ENCODE measurements around the gene KANTR.
"Not testable (repeated sequence)": the region's sequence is repeated elsewhere in the genome, so short reads cannot be mapped to it uniquely, and the experiment has no call there.

Gene KANTR

GRCh38 chrX:53133400-53133799, 39.5 kb downstream of the KANTR start:
- peak; percentile 40 for DNase-seq

GRCh38 chrX:53135581-53135980, 41.6 kb downstream of the KANTR start:
- DNase-seq, result no peak

GRCh38 chrX:53153581-53153980, 59.6 kb downstream of the KANTR start:
- DNase-seq, result no peak

GRCh38 chrX:53155512-53156206, 61.7 kb downstream of the KANTR start:
- no peak for DNase-seq

GRCh38 chrX:53156207-53156596, 62.3 kb downstream of the KANTR start:
- no peak for DNase-seq

GRCh38 chrX:53159184-53159583, 65.2 kb downstream of the KANTR start:
- DNase-seq, result no peak

- no peak for DNase-seq
These were observed 66.5 kb downstream of the KANTR start for GRCh38 chrX:53160297-53160983.

GRCh38 chrX:53163436-53163835, 69.5 kb downstream of the KANTR start:
- no peak for DNase-seq

- DNase-seq, result not testable (repeated sequence)
These were observed 70.6 kb downstream of the KANTR start for GRCh38 chrX:53164566-53164965.

GRCh38 chrX:53166103-53166502, 72.2 kb downstream of the KANTR start:
- no peak for DNase-seq

- DNase-seq, result no peak
These were observed 77.4 kb downstream of the KANTR start for GRCh38 chrX:53171356-53171755.
